HepG2 (cell line): ENCODE data around the gene UGT1A3. TPM values are rescaled to one million over a fixed set of nuclear protein-coding genes. Genes with fewer than 3 reads are reported as not detected.

Source experiments
- ARID5B ChIP-seq: IDR thresholded peaks from 2 replicates; pipeline ENCODE4 v1.4.0; 2020; ENCODE audit warnings: mild to moderate bottlenecking, missing genetic modification reagents
- BHLHE40 ChIP-seq: IDR thresholded peaks from 2 replicates; pipeline ENCODE4 v1.6.1; 2011; ENCODE audit warnings: low read length, improper control_type of control experiment
- E2F1 ChIP-seq: sonication (generic); formaldehyde crosslinking; IDR thresholded peaks from 2 replicates; pipeline ENCODE4 v1.5.0; 2020; ENCODE audit warnings: missing genetic modification reagents
- E2F2 ChIP-seq: sonication (generic); formaldehyde crosslinking; IDR thresholded peaks from 2 replicates; pipeline ENCODE4 v1.4.0; 2020; ENCODE audit warnings: missing genetic modification reagents, borderline replicate concordance
- EHMT2 ChIP-seq: fragments of 200-600 bp; sonication (generic); IDR thresholded peaks from 2 replicates; pipeline ENCODE4 v1.7.0; 2017; ENCODE audit warnings: antibody characterized with exemption, low read depth, low read length, borderline replicate concordance
- IRX3 ChIP-seq: sonication (generic); formaldehyde crosslinking; IDR thresholded peaks from 2 replicates; pipeline ENCODE4 v1.8.1; 2023; ENCODE audit warnings: mild to moderate bottlenecking, low read depth, missing genetic modification reagents, borderline replicate concordance
- KDM2A ChIP-seq: sonication (generic); formaldehyde crosslinking; IDR thresholded peaks from 2 replicates; pipeline ENCODE4 v1.4.0; 2020; ENCODE audit warnings: low read depth, missing genetic modification reagents, borderline replicate concordance
- NFIB ChIP-seq: sonication (generic); formaldehyde crosslinking; IDR thresholded peaks from 2 replicates; pipeline ENCODE4 v1.9.0; 2021; ENCODE audit warnings: missing genetic modification reagents, mild to moderate bottlenecking, borderline replicate concordance
- NR2F6 ChIP-seq, 2 experiments: IDR thresholded peaks; 2 replicates each; pipeline ENCODE4 v1.6.1; 2016; ENCODE audit warnings: antibody characterized with exemption in 1 of 2, mild to moderate bottlenecking in 1 of 2
- PAX8 ChIP-seq: sonication (generic); formaldehyde crosslinking; IDR thresholded peaks from 2 replicates; pipeline ENCODE4 v1.8.0; 2022; ENCODE audit warnings: mild to moderate bottlenecking, missing genetic modification reagents, borderline replicate concordance
- SIN3B ChIP-seq: fragments of 150-350 bp; IDR thresholded peaks from 2 replicates; pipeline ENCODE4 v1.6.1; 2014; ENCODE audit warnings: low read length
- WIZ ChIP-seq: sonication (generic); formaldehyde crosslinking; IDR thresholded peaks from 2 replicates; pipeline ENCODE4 v1.5.1; 2020; ENCODE audit warnings: mild to moderate bottlenecking, missing genetic modification reagents
- ZNF230 ChIP-seq: sonication (generic); formaldehyde crosslinking; IDR thresholded peaks from 2 replicates; pipeline ENCODE4 v1.4.0; 2020; ENCODE audit warnings: mild to moderate bottlenecking, missing genetic modification reagents
- ZNF496 ChIP-seq: sonication (generic); formaldehyde crosslinking; IDR thresholded peaks from 2 replicates; pipeline ENCODE4 v1.8.1; 2023; ENCODE audit warnings: mild to moderate bottlenecking, moderate library complexity, missing genetic modification reagents; ENCODE audit not compliant: insufficient replicate concordance
- ZNF503 ChIP-seq: sonication (generic); formaldehyde crosslinking; IDR thresholded peaks from 2 replicates; pipeline ENCODE4 v1.4.0; 2020; ENCODE audit warnings: missing genetic modification reagents
- ZNF607 ChIP-seq: sonication (generic); formaldehyde crosslinking; IDR thresholded peaks from 2 replicates; pipeline ENCODE4 v1.5.1; 2020; ENCODE audit warnings: missing genetic modification reagents, mild to moderate bottlenecking, borderline replicate concordance
- ZNF75D ChIP-seq: sonication (generic); formaldehyde crosslinking; IDR thresholded peaks from 2 replicates; pipeline ENCODE4 v1.8.1; 2023; ENCODE audit warnings: missing genetic modification reagents, mild to moderate bottlenecking, borderline replicate concordance
- polyA plus RNA-seq, 8 experiments: library from polyadenylated mRNA; depleted of rRNA in 3 of 8; stranded (reverse) in 7 of 8; unstranded in 1 of 8; fragments of >200 nt; fragmentation: Illumina TruSeq in 4 of 8; extraction: Trizol in 4 of 8; gene quantifications; 2 replicates each; pipeline versions ENCODE4 v1.2.1 to v1.2.3, GENCODE V29; 2011 to 2016; ENCODE audit warnings: low read depth in 4 of 8, missing spikeins in 1 of 8, mixed read lengths in 1 of 8; ENCODE audit not compliant: insufficient read depth in 1 of 8
- total RNA-seq, 5 experiments: library from RNA; depleted of rRNA; stranded (reverse); fragments of >200 nt; fragmentation: Illumina TruSeq; extraction: Trizol; gene quantifications; 2 replicates each; pipeline ENCODE4 v1.2.3, GENCODE V29; 2016; ENCODE audit warnings: low read depth in 1 of 5
- TF ChIP-seq, protein P1 (sequence below): sonication (generic); formaldehyde crosslinking; IDR thresholded peaks from 2 replicates; pipeline ENCODE4 v1.4.0; 2020; ENCODE audit warnings: low read depth, mild to moderate bottlenecking, missing genetic modification reagents

UGT1A3 gene
- total and polyA plus RNA-seq, 2 of the 13 experiments (the other 11 are each of a cell fraction or from before 2014, with no cell fraction given): not detected

GRCh38 chr2:233817995-233818638, 89.3 kb downstream of the UGT1A3 start (continued):
- TF ChIP-seq ZNF230 (CRISPR knock-in tag) (no peak), ZNF503 (CRISPR knock-in tag) (no peak), PAX8 (CRISPR knock-in tag) (no peak), IRX3 (no peak), ZNF607 (CRISPR knock-in tag) (no peak), BHLHE40 (no peak), ZNF496 (CRISPR knock-in tag) (no peak), ZNF75D (CRISPR knock-in tag) (no peak), SIN3B (no peak), ARID5B (CRISPR knock-in tag) (0 out of 2 replicates have a peak, but pooled peaks have one; percentile 14), NR2F6 (IDR thresholded peaks at IDR 0.05) (no peak), NR2F6 (CRISPR knock-in tag; IDR thresholded peaks at IDR 0.05) (0 out of 2 replicates have a peak, but pooled peaks have one; percentile 9), NFIB (CRISPR knock-in tag) (no peak), KDM2A (CRISPR knock-in tag) (no peak), E2F1 (CRISPR knock-in tag) (no peak), EHMT2 (no peak), E2F2 (CRISPR knock-in tag) (no peak), WIZ (no peak)
- TF ChIP-seq, protein P1, sequence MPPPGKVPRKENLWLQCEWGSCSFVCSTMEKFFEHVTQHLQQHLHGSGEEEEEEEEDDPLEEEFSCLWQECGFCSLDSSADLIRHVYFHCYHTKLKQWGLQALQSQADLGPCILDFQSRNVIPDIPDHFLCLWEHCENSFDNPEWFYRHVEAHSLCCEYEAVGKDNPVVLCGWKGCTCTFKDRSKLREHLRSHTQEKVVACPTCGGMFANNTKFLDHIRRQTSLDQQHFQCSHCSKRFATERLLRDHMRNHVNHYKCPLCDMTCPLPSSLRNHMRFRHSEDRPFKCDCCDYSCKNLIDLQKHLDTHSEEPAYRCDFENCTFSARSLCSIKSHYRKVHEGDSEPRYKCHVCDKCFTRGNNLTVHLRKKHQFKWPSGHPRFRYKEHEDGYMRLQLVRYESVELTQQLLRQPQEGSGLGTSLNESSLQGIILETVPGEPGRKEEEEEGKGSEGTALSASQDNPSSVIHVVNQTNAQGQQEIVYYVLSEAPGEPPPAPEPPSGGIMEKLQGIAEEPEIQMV: no peak
